MCF 10A (cell line): ENCODE measurements around the gene SLC9A5. TPM values are rescaled to one million over a fixed set of nuclear protein-coding genes. Genes with fewer than 3 reads are reported as not detected.

ENCODE experiments used
- BruUV-seq: library from RNA; stranded (reverse); fragments of 400-500 nt; replicated peaks from 2 replicates; lab custom pipeline; 2021; lab: Mats Ljungman, UMichigan
- CTCF ChIA-PET: fragments of 300-600 bp; sonication (Branson Sonifier 250); formaldehyde crosslinking; extraction: SDS; loops from one replicate; lab custom pipeline; 2021; ENCODE audit warnings: antibody characterized with exemption, inconsistent platforms; lab: Yijun Ruan, JAX
- POLR2A ChIA-PET: fragments of 300-600, 350-650 bp; sonication (Branson Sonifier 250); formaldehyde crosslinking; extraction: SDS; loops from one replicate; lab custom pipeline; 2020; ENCODE audit warnings: antibody characterized with exemption, inconsistent platforms; lab: Yijun Ruan, JAX
- DNase-seq: peaks from one replicate; pipeline ENCODE4 v3.0.0-alpha.2; 2018; ENCODE audit not compliant: unreplicated experiment
- H3K27ac Mint-ChIP-seq: one replicate; pipeline ENCODE4 v1.8.0; 2022; ENCODE audit warnings: mild to moderate bottlenecking, low read depth, mixed read lengths; ENCODE audit not compliant: unreplicated experiment
- H3K27me3 Mint-ChIP-seq: one replicate; pipeline ENCODE4 v1.8.0; 2022; ENCODE audit warnings: mixed read lengths; ENCODE audit not compliant: insufficient read depth, unreplicated experiment
- H3K36me3 Mint-ChIP-seq: one replicate; pipeline ENCODE4 v1.8.0; 2022; ENCODE audit warnings: mild to moderate bottlenecking, moderate library complexity, mixed read lengths; ENCODE audit not compliant: insufficient read depth, unreplicated experiment
- H3K4me1 Mint-ChIP-seq: one replicate; pipeline ENCODE4 v1.8.0; 2022; ENCODE audit warnings: mixed read lengths; ENCODE audit not compliant: insufficient read depth, unreplicated experiment
- H3K4me3 Mint-ChIP-seq: one replicate; pipeline ENCODE4 v1.8.0; 2022; ENCODE audit warnings: mild to moderate bottlenecking, moderate library complexity, mixed read lengths; ENCODE audit not compliant: unreplicated experiment
- H3K9me3 Mint-ChIP-seq: one replicate; pipeline ENCODE4 v1.8.0; 2022; ENCODE audit warnings: mixed read lengths; ENCODE audit not compliant: unreplicated experiment
- intact Hi-C: fragments of 100-400 bp; cut with micrococcal nuclease; formaldehyde crosslinking; loops from 2 replicates; pipeline ENCODE4 v1.14.1; 2022
- total RNA-seq: library from RNA; stranded (reverse); gene quantifications from 2 replicates; pipeline ENCODE4 v1.2.3, GENCODE V29; 2022
- TF ChIP-seq, protein P1 (sequence below): fragments of 200-600 bp; IDR thresholded peaks from one replicate; pipeline ENCODE4 v1.8.0; 2022; ENCODE audit warnings: antibody characterized with exemption, mild to moderate bottlenecking; ENCODE audit not compliant: unreplicated experiment

Gene SLC9A5
- total RNA-seq, 1 experiment from 2014 or later = 0.40 TPM

DNA sequence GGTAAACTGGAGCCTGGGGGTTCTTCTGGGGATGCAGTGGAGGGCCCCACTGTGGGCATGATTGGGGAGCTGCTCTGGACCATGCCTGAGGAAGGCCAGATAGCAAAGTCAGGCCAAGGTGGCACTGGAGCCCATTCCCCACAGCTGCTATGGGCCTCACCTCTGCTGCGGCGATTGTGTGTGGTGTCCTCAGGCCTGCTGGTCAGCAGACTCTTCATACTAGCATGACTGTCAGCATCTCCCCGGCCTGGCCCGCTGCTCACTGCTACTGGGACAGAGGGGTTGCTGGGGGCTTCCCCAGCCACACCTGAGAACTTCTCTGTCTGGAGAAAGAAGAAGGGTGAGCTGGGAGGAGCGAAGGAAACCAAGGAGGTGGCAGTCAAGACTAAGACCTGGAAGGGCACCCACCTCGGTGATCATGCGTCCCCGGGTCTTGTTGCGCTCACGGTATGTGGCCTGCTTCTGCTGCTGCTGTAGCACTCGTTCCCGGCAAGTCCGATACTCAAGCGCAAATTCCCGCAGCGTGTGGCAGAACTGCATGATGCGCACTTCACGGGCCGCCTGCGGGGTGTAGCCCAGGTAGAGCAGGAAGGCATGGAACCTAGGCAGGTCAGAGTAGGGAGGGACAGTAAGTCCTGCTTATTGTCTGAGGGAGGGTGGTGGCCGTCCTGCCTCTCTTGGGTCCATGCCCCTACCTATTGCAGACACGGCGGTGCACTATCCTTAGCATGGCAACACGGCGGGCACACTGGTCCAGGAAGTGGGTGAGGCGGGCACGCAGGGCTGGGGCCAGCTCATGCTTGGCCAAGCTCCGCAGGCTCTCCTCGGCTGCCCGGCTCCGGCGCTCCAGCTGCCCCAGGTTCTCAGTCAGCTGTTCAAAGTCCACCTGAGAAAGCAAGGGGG is 18.6 kb upstream of the SLC9A5 start:
- intact Hi-C loops = no loop called here
- TF ChIP-seq, protein P1, sequence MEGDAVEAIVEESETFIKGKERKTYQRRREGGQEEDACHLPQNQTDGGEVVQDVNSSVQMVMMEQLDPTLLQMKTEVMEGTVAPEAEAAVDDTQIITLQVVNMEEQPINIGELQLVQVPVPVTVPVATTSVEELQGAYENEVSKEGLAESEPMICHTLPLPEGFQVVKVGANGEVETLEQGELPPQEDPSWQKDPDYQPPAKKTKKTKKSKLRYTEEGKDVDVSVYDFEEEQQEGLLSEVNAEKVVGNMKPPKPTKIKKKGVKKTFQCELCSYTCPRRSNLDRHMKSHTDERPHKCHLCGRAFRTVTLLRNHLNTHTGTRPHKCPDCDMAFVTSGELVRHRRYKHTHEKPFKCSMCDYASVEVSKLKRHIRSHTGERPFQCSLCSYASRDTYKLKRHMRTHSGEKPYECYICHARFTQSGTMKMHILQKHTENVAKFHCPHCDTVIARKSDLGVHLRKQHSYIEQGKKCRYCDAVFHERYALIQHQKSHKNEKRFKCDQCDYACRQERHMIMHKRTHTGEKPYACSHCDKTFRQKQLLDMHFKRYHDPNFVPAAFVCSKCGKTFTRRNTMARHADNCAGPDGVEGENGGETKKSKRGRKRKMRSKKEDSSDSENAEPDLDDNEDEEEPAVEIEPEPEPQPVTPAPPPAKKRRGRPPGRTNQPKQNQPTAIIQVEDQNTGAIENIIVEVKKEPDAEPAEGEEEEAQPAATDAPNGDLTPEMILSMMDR = no peak
- Mint-ChIP-seq H3K36me3 (peaks cover 59% of the 10 kb centered on the region), H3K27ac (no peak overlapping the region), H3K27me3 (no peaks in the 10 kb centered on the region), H3K4me3 (peak overlapping the region; percentile 14), H3K4me1 (peaks cover 21% of the 10 kb centered on the region), H3K9me3 (no peaks in the 10 kb centered on the region)
- POLR2A ChIA-PET = interaction anchor here (1.2 kb wide), 1 partner anchor 14 kb away, joined by 3 read pairs; no protein-coding TSS in a partner anchor
- CTCF ChIA-PET = interaction anchor here (0.7 kb wide), 1 partner anchor 347 kb away, joined by 3 read pairs; no protein-coding TSS in a partner anchor
- BruUV-seq = no TSS peak
- DNase-seq = no peak

DNA sequence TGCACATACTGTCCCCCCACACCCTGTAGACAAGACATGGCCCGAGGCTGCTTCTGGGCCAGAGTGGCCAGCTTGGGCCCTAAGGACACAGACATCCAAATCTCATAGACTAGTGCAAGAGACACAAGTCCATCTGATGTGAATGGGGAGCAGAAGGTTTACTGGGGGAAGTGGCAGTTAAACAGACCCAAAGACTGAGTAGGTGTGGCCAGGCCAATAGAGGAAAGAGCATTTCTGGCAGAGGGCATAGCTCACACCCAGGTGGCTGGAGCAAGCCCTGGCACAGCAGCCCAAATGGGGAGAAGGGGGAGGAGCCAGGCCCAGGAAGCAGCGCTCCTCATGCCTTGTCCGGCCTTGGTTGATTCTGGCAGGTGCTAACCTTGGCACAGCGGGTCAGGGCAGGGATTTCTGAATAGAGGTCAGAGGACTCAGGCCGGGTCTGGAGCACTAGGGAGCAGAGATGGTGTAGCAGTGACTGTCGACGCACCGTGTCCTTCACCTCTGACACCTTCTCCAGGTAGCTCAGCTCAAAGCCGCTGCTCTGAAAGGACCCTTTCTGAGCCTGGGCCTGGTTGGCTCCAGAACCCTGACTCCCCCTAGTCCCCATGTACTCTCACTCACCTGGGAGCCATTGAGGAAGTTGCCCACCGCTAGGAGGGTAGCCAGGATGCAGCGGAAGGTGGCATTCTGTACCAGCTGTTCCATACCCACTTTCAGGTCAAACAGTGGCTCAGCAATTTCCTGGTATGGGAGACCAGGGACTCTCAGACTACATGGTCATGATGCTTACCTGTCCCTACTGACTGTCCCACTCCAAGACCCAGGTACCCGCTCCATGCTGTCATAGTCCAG is 17.7 kb upstream of the SLC9A5 start:
- POLR2A ChIA-PET = no interaction called here
- no peak for DNase-seq
- CTCF ChIA-PET = interaction anchor here (0.6 kb wide), 1 partner anchor 1054 kb away, joined by 3 read pairs; no protein-coding TSS in a partner anchor
- H3K4me1 Mint-ChIP-seq = peaks cover 17% of the 10 kb centered on the region
- H3K4me3 Mint-ChIP-seq = no peak overlapping the region
- intact Hi-C loops = no loop called here
- H3K27ac Mint-ChIP-seq = no peak overlapping the region
- no peaks in the 10 kb centered on the region for H3K9me3 Mint-ChIP-seq
- TF ChIP-seq, protein P1 = no peak
- no peaks in the 10 kb centered on the region for H3K27me3 Mint-ChIP-seq
- peaks cover 65% of the 10 kb centered on the region for H3K36me3 Mint-ChIP-seq
- no TSS peak for BruUV-seq

DNA sequence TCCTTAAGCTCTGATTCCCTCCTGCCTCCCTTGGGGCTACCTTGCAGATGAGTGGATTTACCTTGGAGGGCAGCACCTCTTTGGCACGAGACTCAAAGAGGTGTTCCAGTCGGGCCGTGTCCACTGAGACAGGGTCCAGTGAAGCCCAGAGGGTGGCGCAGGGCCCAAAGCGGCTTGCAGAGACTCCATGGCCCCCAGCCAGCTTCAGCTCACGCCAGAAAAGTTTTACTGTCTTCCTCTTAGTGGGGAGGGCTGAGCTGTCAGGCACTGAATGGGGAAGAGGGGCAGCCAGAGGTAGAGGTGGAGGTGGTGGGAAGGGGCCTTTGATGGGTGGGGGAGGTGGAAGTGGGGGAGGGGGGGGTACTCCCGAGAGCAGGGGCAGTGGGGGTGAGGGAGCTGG is 15.2 kb upstream of the SLC9A5 start:
- Mint-ChIP-seq H3K36me3 (peaks cover 53% of the 10 kb centered on the region), H3K9me3 (no peaks in the 10 kb centered on the region), H3K4me1 (peaks cover 10% of the 10 kb centered on the region), H3K4me3 (no peak overlapping the region), H3K27me3 (no peaks in the 10 kb centered on the region), H3K27ac (no peak overlapping the region)
- ChIA-PET POLR2A (interaction anchor here (0.6 to 1.5 kb wide), 5 partner anchors 10 to 40 kb away, joined by 3 read pairs; no protein-coding TSS in a partner anchor), CTCF (interaction anchor here (1.1 to 1.4 kb wide), 4 partner anchors 13 to 52 kb away, joined by 3 to 7 read pairs (median 4); no protein-coding TSS in a partner anchor)
- intact Hi-C loops = no loop called here
- no peak for DNase-seq
- no TSS peak for BruUV-seq
- TF ChIP-seq, protein P1 = no peak
